GM21360 (cell line): ENCODE data around the gene AGRP.
A peak's percentile ranks its signal among the peaks of the same experiment; 100 is the strongest.
"Not testable (repeated sequence)": the region's sequence is repeated elsewhere in the genome, so short reads cannot be mapped to it uniquely, and the experiment has no call there.

Source experiments
- ATAC-seq: cut with Tn5 transposase; IDR thresholded peaks from one replicate; pipeline ENCODE4 v1.9.1; 2021; ENCODE audit warnings: mild to moderate bottlenecking, moderate library complexity; ENCODE audit not compliant: unreplicated experiment

AGRP gene

GRCh38 chr16:67504031-67505021, 21.0 kb upstream of the AGRP start:
- no peak for ATAC-seq

GRCh38 chr16:67499106-67499505, 15.8 kb upstream of the AGRP start:
- ATAC-seq: no peak

GRCh38 chr16:67490335-67491096, 7.2 kb upstream of the AGRP start:
- ATAC-seq: no peak

DNA sequence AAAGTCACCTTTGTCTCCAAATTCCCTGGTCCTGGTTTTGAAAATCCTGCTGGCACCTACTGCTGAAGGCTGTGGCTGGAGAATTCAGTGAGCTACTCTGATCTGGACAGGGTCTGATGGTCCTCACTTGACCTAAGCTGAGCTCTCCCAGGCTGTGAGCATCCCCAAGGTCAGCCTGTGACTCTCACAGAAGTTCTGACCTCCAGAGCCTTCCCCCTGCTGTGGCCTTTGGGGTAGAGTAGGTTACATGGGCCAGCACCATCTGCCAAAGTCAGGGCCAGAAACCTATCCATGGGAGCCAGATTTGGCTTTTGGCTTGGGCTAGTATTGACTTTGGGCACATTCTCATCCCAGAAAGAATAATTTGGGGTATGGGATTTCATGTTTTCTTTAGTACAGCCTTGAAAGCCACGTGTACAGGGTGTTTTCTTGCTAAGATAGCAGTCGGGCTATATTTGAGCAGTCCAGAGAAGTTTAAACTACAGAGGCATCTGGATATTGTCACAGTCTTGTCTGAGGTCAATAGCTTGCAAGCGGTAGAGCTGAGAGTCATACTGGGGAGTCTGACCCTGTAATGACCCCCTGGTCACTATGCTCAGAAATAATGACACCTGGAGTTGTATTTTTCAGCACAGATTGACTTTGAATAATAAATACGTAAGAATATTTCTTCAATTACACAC, 6.2 kb upstream of the AGRP start:
- no peak for ATAC-seq

DNA sequence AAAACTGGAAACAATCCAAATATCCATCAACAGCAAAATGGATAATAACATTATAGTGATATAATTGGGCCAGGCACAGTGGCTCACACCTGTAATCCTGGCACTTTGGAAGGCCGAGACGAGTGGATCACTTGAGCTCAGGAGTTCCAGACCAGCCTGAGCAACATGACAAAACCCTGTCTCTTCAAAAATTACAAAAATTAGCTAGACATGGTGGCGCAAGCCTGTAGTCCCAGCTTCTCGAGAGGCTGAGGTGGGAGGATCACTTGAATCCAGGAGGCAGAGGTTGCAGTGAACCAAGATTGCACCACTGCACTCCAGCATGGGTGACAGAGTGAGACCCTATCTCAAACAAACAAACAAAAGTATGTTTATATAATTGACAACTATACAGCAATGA, 4.2 kb upstream of the AGRP start:
- ATAC-seq: not testable (repeated sequence)

DNA sequence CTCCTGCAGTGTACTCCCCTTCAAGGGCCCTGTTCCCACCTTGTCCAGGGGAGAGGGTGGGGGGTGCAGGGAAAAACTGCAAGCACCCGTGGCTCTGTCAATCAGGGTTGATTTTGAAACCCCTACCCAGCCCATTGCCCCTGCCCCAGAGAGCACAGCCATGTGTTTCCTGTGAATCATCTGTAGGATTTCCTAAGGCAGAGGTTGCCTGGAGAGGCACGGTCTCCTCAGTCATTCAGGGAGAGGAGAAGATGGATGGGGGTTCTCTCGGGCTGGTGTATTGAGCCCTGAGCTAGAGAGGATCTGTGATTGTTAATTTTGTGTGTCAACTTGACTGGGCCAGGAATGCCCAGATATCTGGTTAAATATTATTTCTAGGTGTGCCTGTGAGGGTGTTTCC, 3.5 kb upstream of the AGRP start:
- ATAC-seq: no peak

- no peak for ATAC-seq
Measured at GRCh38 chr16:67483731-67484525, 581 bp upstream of the AGRP start.

DNA sequence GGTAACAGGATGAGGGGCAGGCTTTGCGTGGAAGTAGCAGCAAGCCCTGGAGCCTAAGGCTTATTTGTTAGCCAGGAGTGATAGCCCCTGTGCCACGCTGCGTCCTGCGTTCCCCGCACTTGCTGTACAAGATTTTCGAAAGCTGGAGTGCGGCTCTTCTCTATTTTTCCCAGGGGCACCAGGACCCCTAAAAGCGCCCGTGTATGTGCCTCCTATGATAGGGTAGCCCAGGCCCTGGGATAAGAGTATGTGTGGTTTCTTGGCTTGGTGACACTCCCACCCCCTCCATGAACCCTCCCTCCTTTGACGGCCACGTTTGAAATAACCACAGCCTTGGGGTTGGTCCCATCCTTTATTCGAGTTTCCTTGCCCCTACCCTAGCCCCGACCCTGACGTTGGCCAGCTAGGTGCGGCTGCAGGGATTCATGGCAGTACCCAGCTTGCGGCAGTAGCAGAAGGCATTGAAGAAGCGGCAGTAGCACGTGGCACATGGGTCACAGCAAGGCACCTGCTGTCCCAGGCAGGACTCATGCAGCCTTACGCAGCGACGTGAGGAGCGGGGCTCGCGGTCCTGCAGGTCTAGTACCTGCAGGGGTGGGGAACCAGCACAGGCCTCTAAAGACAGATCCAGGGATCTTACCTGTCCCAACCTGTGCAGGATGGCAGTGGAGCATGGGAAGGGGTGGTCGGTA, 968 bp downstream of the AGRP start:
- ATAC-seq: no peak

DNA sequence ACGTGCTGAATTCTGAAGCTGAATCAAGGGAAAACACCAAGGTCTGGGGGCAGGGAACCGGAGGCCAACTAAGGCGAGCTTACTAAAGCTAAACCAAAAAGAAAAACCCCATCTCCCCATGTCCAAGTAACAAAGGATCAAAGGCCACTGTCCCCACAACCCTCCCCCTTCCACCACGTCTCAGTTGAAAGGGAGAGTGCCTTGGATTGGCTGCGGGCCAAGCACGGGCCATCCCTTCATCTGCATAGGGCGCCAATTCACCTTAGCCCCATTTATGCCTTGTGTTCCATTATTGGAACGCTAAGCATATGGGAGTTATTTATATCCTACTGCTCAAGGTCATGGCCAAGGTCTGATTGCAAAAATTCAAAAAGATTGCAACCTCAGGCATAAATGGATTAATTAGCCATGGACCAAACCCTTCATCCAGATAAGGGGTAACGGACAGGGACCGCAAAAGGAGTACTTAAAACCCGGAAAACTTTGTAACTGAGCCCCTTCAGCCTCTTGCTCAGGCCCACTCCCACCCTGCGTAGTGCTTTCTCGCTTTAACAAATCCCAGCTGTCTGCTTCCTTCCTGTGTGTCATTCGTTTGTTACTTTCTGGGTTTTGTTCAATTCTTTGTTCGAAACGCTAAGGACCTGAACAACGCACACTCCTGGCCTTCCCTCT, 1.6 kb downstream of the AGRP start:
- ATAC-seq: peak; percentile 0

DNA sequence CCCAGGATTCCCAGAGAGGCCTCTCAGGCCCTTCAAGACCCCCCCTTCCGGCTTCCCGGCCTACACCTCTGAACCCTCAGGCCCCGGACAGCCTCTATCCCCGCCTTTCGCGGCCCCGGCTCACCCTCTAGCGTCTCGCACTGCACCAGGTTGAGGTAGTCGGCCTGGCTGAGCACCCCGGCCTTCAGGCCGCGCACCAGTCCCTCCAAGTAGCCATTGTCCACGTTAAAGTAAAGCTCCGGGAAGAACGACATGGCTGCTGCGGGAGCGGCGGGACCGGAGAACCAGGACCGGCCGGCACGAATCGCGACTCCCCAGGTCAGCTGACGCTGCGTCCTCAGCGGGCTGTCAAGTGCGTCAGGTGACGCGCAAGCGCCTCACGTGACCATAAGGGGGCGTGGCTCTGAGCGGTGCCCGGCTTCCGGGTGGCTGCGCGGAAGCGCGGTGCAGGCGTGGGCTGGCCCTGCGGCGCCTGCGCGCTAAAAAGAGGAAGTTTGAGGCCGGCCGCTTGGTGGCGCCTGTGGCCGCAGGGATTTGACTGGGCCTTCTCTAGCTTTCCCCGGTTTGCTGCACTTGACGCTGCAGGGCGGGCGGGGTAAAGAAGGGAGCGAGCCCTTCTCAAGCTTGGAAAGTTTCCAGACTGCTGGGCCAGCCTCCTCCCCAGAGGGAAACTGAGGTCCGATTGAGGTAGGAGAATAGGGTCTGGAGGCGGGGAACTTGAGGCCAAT, 2.4 kb downstream of the AGRP start, which contains the start of gene ATP6V0D1:
ATP6V0D1 (minus strand) TSS at position 325 of the 728 bp plus-strand sequence; CDS start at position 254, 71 bp downstream.
- peak; percentile 90 for ATAC-seq

DNA sequence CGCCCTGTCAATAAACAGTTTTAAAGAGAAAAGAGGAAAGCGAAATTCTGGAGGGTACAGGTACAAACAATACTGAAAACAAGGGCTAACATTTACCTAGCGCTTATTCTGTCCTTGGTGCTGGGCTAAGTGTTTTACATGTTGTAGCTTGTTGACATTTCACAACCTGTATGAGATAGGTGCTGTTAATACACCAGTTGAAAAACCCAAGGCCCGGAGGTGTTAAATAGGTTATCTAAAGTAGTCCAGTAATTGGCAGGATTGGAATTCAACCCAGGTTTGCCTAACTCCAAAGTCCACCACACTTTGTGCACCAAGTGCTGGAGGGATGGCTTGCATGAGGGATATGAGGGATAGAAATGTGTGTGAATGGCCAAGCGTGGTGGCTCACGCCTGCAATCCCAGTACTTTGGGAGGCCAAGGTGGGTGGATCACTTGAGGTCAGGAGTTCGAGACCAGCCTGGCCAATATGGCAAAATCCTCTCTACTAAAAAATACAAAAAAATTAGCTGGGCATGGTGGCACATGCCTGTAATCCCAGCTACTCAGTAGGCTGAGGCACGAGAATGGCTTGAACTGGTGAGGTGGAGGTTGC, 5.3 kb downstream of the AGRP start:
- ATAC-seq: no peak

GRCh38 chr16:67474551-67475455, 8.5 kb downstream of the AGRP start:
- ATAC-seq: no peak

DNA sequence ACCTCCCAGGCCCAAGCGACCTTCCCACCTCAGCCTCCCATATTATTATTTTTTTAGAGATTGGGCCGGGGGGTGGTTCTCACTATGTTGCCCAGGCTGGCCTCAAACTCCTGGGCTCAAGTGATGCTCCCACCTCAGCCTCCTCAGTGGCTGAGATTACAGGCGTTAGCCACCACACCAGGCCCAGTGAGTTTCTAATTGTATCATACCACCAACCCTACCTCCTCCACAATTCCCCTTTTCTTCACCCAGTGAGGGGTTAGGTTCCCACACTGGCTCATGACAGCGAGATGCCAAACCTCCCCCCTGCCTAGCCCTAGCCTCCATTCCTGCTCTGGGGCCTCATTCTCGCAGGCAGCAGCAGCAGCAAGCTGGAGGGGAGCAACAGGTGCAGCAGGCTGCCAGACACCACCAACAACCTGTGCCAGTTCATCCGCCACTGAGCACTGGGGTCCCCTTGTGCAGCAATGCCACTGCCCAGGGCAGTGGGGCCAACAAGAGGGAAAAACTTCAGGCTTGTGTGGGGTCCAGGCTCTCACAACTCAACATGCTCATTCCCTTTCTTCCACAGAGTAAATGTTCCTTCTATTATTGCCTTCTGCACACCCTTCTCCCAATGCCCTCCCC, 11.5 kb downstream of the AGRP start:
- ATAC-seq: no peak

DNA sequence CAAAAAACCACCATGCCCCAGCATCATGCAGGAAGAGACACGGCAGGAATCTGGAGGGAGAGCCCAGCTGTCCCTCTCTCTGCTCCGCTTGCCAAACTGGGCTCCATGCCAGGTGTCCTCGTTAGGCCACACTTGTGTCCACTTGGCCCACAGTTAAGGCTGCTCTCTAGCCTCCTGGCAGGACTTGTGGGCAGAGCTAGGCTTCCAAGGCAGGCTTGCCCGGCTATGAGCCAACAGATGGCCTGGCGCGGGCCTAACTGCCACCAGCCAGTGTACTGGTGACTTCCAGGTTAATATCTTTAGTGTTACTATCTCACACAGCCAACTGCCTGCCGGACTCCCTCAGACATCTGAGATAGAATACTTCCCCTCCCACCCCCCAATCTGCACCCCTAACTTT, 13.0 kb downstream of the AGRP start:
- no peak for ATAC-seq

- no peak for ATAC-seq
Measured at GRCh38 chr16:67468731-67469130, 14.6 kb downstream of the AGRP start.

DNA sequence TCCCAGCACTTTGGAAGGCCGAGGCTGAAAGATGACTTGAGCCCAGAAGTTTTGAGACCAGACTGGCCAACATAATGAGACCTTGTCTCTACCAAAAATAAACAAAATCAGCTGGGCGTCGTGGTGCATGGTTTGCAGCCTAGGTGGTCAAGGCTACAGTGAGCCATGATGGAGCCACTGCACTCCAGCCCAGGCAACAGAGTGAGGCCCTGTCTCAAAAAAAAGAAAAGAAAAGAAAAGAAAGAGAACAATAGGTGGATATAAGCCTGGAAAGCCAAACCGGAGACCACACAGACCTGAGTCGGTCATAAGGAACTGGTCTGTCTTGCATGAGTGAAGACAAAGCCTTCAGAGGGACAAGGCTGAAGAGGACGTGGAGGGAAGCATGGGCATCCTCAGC, 16.8 kb downstream of the AGRP start:
- ATAC-seq: no peak

DNA sequence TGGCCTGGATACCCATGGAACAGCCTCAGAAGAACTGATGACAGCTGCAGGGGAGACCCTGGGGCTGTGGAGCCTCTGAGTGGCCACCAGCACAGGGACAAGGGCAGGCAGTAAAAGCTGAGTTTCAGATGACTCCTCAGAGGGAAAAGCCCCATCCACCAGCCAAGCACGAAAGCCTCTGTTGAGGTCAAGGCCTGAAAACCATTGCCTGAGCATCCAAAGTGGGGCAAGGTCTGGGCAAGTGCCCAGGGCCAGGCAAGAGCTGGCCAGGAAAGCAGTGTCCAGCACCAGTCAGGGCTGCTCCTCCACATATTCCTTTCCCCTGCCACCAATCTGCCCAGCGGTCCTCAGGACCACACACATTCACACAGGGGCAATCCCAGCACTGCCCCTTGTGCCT, 18.8 kb downstream of the AGRP start:
- no peak for ATAC-seq
